Pons (tissue), 1 donor: ENCODE results near the gene SH3PXD2A.

ENCODE experiments used
- DNase-seq: peaks from one replicate; pipeline ENCODE4 v3.0.0-alpha.2; 2016; ENCODE audit warnings: low spot score

The SH3PXD2A gene

GRCh38 chr10:103685880-103686669 is 169.3 kb downstream of the SH3PXD2A start:
- DNase-seq = peak; percentile 78

- no peak for DNase-seq
Measured at GRCh38 chr10:103683851-103684250, 171.5 kb downstream of the SH3PXD2A start.

GRCh38 chr10:103682631-103683030 is 172.7 kb downstream of the SH3PXD2A start:
- no peak for DNase-seq

DNA sequence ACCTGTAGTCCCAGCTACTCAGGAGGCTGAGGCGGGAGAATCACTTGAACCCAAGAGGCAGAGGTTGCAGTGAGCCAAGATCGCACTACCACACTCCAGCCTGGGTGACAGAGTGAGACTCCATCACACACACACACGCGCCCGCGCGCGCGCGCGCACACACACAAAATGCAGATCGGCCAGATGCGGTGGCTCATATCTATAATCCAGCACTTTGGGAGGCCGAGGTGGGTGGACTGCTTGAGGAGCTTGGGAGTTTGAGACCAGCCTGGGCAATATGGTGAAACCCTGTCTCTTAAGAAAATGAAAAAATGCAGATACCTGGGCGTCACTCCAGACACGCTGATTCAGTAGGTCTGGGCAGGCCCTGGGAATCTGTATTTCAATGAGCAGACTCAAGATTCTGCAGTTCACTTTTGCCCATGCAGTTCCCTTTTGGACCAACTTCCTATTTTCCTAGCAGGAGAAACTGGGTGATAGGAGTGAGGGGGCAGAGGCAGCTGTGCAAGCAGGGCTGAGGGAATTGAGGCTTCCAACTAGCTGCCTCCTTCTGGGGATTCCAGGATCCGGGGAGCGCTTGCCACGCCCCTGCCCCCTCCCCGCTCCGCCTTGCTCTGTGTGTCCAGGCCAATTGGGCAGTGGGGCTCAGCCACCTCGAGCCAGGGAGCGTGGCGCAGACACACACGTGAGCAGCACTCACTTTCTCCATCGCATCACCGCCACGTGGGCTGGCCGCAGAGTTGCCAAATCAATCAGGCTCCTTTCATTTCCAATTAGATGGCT is 173.6 kb downstream of the SH3PXD2A start:
- no peak for DNase-seq

GRCh38 chr10:103680869-103681236 is 174.5 kb downstream of the SH3PXD2A start:
- no peak for DNase-seq

DNA sequence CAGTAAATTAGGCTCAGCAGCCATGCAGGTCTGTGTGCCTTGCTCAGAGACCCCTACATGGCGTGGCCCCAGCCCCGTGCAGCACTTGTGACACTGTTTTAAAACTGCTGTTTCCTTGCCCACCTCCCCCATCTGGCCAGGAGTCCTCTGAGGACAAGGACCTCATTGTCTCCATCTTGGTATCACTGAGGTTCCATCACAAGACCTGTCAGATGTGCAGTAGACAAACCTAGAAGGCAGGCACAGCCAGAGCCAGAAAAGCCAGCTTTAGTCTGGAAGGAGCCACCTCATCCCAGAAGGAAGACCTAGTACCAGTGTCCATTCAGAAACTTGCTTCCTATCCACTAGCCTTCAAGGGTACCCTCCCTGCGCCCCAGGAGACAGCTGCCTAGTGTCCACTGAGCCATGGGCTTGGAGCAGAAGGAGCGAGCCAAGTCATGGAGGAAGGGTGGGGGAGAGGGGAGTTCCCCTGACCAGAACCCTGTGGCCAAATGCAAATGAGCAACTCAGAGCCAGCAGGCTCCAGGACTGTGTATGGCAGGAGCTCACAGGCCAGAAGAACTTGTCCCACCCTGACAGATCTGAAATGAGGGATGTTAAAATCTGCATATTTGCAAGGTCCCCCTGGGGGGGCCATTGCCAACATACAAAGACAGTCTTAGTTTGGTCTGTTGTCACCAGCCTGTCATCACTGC is 176.1 kb downstream of the SH3PXD2A start:
- peak; percentile 57 for DNase-seq

DNA sequence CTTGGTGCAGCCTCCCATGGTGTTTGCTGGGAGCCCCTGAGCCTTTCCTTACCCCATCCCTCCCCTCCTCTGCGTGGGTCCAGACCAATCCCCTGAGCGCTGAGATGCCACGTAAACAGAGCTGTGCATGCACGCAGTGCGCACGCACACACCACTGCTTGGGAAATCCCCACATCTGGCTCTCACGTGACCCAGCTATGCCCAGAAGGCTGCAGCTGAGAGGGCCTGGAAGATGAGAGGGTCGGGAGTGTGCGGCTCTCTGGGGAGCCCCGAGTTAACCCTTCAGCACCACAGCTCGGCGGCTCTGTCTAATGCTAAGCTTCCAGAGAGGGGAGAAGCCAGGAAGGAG is 177.2 kb downstream of the SH3PXD2A start:
- DNase-seq = peak; percentile 89

DNA sequence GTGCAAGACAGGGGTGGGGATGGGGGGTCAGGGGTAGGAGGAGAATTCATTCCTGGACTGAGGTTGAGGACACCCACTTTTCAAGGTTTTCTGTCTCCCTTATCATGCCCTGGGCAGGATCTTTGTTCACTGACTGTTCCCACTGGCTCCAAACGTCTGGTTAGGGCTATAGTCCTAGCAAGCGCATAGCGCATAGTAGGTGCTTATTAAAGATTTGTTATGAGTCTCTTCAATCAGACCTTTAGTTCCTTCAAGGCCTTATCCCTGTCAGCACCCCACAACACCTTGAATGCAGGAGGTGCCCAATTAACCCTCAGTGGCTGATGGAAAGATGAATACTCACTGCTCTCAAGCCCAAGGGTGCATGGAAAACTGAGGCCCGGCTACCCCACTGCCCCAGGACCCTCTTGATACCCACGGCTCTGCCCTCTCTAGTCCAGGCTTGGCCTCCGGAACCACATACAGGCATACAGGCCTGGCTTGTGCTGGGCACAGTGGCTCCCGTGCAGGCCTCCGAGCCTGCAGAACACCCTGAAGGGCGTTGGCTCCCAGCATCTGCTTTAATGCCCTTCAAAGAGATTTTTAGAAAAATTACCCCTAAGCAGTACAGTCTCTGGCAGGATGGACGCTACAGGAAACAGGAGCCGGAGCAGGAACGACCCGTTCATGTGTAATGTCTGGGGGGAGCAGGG is 177.7 kb downstream of the SH3PXD2A start:
- DNase-seq = no peak

- DNase-seq = no peak
Measured at GRCh38 chr10:103676851-103677417, 178.4 kb downstream of the SH3PXD2A start.

GRCh38 chr10:103676058-103676785 is 179.2 kb downstream of the SH3PXD2A start:
- no peak for DNase-seq

DNA sequence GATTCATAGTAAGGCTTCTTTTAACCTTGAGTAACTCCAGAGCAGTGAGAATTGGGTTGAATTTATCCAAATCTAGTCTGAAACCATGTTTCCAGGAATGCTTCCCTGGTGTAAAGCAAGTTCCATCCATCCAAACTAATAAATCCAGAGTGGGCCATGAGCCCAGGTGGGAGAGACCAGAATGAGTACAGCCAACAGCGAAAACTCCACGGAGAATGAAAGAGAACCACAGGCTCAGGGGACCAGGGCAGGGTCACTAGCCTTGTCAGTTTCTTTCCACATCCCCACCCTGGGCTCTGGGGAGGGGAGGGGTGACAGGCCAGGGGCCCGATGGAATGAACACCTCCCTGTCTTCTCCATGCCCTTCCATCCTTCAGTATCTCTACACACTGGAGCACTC is 181.8 kb downstream of the SH3PXD2A start:
- no peak for DNase-seq

- no peak for DNase-seq
Measured at GRCh38 chr10:103672345-103672744, 183.0 kb downstream of the SH3PXD2A start.

GRCh38 chr10:103671126-103671895 is 184.1 kb downstream of the SH3PXD2A start:
- DNase-seq = no peak

- no peak for DNase-seq
Measured at GRCh38 chr10:103669944-103670343, 185.4 kb downstream of the SH3PXD2A start.

DNA sequence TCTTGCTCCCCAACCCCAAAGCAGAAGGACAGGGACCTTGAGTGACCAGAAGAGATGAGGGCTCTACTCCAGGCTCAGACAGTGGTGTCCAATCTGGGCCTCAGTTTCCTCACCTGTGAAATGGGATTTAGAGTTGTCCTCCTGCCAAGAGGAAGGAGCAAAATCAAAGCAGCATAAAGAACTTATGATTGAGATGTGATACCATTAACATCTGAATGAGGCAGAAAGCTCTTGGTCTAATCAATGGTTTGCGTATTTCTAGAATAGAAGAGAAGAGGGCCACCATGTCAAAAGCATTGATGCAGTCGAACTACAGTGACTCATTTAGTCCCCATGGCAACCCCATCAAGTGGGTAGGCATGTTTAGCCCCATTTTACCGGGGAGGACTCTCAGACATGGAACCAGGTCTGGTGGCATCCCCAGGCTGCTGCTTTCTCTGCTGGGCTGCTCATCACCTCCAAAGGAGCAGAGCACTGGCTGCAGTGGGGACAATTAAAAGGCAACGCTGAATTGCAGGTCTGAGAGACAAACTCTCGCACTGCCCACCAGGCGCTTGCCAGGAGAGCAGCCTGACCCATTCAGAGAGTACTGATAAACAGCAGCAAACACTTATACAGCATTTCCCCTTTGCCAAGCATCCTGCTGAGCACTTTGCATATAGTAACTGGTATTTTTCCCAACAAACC is 186.0 kb downstream of the SH3PXD2A start:
- DNase-seq = no peak

GRCh38 chr10:103668351-103669242 is 186.8 kb downstream of the SH3PXD2A start:
- DNase-seq = no peak

DNA sequence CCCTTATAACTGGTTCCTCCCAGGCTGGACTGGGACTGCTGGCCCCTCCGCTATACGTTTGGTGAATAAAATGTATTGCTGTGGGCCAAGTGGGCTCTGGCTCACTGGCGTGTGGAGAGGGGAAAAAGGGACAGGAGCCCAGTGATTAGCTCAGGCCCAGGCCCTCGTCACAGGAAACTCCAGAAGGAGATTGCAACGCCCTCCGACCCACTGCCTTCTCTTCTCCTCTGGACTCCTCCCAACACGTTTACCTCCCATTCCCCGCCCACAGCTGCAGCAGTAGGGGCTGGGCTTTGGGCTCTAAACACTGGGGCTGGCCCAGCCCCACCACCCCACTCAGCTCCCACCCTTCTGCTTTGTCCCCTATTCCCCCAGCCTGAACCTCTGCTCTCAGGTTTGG is 188.0 kb downstream of the SH3PXD2A start:
- DNase-seq = no peak

GRCh38 chr10:103666762-103667150 is 188.6 kb downstream of the SH3PXD2A start:
- DNase-seq = no peak
